ENCODE results near the gene TRAPPC4.
"Not testable (repeated sequence)": the region's sequence is repeated elsewhere in the genome, so short reads cannot be mapped to it uniquely, and the experiment has no call there.

The TRAPPC4 gene

DNA sequence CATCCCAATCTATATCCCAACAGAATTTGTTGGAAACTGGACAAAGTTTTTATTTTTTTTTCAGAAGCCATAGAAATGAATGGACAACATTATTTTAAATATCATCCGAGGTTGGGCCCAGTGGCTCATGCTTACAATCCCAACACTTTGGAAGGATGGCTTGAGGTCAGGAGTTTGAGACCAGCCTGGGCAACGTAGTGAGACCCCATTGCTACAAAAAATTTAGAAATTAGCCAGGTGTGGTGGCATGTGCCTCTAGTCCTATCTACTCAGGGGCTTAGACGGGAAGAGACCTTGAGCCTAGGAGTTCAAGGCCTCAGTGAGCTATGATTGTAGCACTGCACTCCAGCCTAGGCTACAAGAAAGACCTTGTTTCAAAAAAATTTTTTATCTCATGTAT lies 16.2 kb downstream of the TRAPPC4 start:
- no peak for DNase-seq (ENCODE audit: low spot score)

DNA sequence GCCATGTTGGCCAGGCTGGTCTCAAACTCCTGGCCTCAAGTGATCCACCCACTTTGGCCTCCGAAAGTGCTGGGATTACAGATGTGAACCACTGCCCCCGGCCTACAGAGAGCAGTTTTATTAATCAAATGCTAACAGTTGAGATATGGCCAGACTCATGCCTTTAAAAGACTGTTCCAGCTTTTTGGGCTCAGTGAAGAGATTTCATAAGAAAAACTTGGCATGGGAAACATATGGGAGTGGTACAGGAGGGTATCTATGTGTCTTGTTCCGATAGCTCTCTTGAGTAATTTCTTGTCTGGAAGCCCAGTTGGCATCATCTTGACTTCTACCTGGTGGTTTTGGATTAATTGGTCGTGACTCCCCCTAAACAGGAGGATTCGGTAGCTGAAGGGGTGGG lies 20.3 kb downstream of the TRAPPC4 start:
- DNase-seq (ENCODE audit: low spot score): no peak

DNA sequence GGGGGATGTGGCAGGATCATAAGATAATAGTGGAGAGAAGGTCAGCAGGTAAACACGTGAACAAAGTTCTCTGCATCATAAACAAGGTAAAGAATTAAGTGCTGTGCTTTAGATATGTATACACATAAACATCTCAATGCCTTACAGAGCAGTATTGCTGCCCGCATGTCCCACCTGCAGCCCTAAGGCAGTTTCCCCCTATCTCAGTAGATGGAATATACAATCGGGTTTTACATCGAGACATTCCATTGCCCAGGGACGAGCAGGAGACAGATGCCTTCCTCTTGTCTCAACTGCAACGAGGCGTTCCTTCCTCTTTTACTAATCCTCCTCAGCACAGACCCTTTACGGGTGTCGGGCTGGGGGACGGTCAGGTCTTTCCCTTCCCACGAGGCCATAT lies 20.9 kb downstream of the TRAPPC4 start:
- DNase-seq (ENCODE audit: low spot score): not testable (repeated sequence)

DNA sequence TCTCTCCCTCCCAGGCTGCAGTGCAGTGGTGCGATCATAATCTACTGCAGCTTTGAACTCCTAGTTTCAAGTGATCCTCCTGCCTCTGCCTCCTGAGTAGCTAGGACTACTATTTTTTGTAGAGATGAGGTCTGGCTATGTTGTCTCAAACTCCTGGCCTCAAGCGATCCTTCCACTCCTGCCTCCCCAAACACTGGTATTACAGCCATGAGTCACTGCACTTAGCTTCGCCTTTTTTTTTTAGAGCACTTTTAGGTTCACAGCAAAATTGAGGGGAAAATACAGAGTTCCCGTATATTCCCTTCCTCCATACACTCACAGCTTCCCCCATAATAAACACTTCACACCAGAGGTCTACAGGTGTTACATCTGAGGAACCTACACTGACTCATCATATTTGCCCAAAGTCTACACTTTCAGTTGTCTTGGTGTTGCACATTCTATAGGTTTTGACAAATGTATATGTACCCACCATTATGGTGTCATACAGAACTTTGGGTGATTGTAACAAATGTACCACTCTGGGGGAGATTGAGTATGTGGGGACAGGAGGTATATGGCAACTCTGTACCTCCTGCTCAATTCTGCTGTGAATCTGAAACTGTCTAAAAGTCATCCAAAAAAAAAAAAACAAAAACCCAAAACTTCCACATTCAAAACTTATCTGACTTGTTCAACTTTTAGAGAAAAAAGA lies 23.4 kb downstream of the TRAPPC4 start:
- no peak for DNase-seq (ENCODE audit: low spot score)

DNA sequence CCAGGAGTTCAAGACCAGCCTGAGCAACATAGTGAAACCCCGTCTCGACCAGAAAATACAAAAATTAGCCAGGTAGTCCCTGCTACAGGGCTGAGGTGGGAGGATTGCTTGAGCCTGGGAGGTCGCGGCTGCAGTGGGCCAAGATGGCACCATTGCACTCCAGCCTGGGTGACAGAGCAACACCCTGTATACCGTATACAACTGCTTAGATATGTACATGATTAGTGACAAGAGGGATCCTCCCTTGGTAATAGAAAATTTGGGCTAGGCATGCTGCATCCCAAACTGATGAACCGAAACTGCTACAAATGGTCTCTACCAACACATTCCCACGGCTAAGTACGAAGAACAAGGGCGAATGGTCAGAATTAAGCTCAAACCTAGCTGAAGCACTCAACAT lies 24.4 kb downstream of the TRAPPC4 start:
- DNase-seq (ENCODE audit: low spot score): no peak

DNA sequence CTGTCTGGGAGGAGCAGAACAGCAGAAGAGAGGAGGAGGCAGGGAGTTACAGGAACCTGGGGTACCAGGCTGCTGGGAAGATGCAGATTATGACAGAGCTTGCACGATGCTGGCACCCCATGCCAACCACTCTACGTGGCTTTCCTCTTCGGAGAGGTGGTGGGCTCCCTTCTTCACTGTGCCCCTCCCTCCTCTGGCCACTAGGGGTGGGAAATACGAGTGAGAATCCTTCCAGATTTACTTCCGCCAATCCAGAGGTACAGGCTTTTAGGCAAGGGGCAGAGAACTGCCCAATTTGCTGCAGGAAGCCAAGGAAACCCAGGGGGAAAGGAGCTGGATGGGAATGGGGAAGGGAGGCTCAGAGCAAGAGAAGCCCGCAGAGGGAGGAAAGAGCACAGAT lies 26.1 kb downstream of the TRAPPC4 start:
- DNase-seq (ENCODE audit: low spot score): no peak

DNA sequence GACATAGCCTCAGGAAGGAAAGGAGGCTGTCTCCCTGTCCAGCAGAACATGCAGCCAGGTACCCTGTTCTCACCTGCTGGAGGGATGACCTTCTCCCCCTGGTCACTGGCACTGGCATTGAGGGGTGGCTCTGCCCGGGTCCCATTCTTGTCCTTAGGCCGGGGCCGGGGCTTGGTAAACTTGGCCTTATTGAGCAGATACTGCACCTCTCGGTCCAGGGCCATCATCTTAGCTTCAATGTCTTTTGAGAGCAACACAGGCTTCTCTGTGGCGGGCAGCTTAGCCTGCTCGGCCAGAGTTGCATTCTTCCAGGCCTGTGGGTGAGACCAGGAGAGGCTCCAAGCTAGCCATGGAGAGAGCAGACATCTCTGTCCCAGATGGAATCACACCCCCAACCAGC lies 27.9 kb downstream of the TRAPPC4 start:
- no peak for DNase-seq (ENCODE audit: low spot score)

DNA sequence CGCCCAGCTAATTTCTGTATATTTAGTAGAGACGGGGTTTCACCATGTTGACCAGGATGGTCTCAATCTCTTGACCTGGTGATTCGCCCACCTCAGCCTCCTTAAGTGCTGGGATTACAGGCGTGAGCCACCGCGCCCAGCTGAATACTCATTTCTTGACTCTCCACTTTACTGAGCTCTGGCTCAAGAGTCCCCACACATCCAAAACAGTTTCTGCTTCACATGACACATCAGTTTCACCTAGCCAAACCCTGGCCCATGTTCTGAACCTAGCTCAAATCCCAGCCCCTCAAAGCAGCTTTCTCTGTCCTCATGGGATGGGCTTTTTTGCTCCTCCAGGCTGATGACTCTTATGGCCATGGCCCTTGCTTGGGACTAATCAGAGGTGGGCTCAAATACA lies 28.6 kb downstream of the TRAPPC4 start:
- no peak for DNase-seq (ENCODE audit: low spot score)

DNA sequence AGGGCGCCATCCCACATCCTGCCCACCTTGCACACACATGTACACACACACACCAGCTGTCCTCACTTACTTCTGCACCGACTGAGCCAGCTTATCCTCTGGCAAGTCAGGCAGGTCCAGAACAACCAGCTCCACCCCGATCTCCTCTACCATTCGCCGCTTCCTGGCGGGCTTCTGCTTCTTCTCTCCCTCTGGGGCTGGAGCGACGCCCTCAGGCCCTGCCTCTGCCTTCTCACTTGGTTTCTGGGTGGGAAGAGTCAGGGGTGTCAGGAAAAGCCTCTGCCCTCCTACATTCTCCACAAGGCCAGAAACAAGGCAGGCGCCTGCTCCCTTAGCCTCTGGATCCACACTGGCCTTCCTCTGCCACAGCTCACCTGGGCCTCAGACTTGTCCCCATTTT lies 30.1 kb downstream of the TRAPPC4 start:
- DNase-seq (ENCODE audit: low spot score): no peak

DNA sequence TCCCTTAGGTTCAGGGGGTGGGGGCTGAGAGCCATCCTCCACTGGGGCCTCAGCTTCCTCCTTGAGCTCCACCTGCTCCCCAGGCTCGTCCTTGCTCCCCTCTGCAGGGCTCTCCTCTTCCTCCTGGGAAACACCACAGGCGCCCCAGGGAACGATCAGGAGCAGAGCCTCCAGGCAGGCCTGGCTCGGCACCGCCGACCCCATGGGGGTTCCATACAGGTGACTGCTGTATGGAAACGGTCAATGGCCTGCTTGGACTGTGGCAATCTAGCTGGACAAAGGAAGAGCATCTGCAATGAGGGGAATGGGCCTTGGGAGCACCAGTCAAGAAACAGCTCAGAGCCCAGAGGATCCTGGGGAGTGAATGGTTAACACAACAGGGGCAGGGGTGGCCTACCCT lies 30.5 kb downstream of the TRAPPC4 start:
- DNase-seq (ENCODE audit: low spot score): no peak

DNA sequence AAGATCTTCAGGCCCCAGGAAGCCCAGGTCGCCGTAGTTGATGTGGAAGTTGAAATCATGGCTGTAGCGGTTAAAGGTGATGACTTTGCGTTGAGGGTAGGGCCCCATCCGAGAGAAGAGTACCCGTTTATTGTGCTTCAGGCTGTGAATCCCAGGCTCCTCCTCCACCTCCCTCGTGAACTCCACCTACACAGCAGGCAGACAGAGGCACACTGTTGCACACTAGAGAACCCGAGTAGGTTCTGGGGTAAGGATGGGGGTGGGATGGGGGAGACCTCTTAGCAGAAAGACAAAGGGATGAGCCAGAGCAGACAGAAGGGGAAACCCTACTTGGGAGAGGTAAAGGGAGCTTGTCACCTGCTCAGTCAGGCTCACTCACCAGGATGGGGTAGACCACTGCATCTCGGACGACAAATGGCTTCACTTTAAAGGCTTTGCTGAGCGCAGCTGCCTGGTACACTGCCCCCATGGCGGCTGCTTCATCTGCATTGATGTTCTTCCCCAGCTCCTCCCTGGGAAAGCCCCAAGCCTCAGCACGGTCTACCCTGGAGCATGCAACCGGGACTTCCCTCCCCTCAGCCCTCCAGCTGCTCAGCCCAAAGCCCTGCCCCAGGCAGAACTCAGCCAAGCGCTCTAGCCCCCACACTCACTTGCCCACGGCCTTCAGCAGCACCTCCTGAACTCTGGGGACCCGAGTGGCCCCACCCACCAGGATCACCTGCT lies 33.0 kb downstream of the TRAPPC4 start:
- no peak for DNase-seq (ENCODE audit: low spot score)

DNA sequence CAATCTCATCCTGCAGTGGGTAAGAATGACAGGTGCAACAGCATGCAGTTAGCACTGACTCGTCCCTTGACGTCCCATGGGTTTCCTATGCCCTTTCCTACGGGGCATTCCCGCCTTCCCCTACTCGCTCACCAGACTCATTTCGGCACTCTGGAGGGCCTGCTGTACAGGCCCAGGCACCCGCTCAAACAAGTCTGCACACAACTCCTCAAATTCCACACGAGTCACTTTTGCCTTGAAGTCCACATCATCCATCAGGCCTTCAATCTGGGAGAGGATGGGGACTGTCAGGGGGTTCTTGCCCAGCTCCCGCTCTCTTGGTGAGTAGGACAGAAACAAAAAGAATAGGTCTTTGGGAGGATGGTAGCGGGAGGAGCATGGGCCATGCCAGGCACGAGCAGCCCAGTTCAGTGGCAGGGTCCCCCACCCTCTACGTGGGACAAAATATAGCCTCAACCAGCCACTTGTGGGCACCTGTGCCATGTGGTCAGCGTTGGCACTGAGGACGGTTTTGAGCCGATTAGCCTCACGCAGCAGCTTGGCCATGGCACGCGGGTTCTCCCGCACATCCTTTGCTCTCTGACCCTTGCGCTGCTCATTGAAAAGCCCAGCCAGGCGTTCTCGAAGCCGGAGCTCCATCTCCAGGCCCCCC lies 33.7 kb downstream of the TRAPPC4 start:
- no peak for DNase-seq (ENCODE audit: low spot score)

DNA sequence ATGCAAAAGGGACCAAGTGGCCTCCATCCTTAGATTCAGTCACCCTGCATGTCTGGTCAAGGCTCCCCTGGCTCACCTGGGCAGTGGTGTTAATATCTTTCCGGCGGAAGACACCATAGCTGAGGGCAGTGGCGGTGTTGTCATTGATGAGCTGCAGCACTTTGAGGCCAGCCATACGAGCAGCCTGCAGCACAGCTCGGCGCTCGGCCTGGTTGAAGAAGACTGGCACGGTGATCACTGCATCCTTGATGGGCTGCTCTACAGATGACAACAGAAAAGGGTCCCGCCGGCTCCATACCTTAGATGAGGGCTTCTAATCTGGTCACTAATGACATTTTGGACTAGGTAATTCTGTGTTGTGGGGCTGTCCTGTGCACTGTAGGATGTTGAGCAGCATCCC lies 35.9 kb downstream of the TRAPPC4 start:
- no peak for DNase-seq (ENCODE audit: low spot score)

DNA sequence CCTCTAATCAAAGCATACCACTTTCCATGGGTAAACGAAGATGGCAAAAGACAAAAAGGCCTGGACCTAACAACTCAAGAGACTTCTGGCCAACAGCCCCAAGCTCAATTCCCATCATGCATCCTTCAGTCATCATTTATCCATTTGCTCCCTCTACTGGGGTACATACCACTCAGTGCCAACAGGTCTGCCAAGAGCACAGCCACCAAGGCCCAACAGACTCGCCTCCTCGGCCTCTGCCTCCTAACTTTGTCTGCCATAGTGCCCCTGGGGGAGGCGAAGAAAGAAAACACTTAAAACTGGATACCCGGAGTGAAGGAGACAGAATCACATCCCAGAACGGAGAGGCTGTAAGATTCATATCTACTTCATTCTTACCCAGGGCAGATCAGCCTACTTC lies 37.3 kb downstream of the TRAPPC4 start:
- no peak for DNase-seq (ENCODE audit: low spot score)

DNA sequence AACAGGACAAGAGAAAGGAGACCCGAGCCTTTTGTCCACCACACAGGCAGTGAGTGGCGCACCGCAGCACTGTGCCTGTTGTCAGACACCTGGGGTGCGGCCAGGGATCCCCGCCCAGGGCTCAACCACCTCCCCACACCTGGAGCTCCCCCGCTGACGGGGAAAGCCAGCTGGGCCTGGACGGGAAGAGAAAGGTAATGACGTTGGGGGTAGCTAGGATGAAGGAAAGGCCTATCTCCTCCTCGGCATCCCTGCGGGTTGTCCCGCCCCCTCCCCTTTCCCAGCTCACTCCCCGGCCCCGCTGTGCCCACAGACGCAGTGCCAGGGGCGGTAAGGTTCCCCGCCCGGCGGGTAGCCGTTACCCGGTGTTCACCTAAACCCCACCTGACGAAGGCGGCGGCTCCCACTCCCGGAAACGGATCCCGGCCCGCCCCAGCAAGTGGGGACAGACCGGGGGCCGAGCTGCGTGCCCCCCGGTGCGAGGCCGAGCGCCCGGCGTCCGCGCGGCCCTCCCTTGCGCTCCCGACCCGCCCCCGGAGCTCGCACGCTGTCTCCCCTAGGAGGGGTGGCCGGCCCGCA lies 37.9 kb downstream of the TRAPPC4 start:
- DNase-seq (ENCODE audit: low spot score): no peak

DNA sequence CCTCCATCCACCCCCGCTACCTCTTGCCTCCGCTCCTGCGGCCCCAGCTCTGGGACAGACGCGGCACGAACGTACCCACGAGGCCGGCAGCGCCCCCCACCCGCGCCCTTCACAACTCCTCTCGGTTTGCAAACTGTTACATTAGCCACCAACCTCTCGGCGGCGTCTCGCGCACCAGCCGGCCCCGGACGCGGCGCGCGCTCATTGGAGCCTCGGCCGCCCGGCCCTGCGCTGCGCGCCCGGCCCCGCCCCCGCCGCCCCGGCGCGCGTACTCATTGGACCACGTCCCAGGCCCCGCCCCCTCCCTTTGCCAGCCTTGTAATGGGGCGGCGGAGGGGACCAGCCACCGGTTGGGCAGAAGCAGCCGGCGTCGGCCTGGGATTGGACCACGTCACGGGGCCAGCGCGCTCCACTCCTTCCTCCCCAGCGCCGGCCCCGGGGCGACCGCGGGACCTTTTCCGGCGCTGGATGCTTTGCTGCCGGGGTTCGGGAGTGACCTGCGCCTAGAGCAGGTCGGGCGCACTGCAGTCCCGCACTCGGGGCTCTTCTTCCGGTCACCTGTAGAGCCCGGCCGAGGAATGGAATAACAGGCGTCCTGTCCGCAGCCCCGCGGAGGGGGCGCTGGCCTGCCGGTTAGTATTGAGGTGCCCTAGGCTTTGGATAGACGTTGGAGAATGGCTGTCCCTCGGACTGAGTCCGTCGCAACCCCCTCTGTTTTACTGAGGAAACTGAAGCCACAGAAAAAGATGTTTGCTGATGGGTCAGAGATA lies 38.6 kb downstream of the TRAPPC4 start, which contains the start of gene HYOU1:
Gene HYOU1 (minus strand): TSS at position 206 of the 770 bp plus-strand sequence. CDS start 1,045 bp downstream, outside the sequence.
- peak; percentile 99 for DNase-seq (ENCODE audit: low spot score)

DNA sequence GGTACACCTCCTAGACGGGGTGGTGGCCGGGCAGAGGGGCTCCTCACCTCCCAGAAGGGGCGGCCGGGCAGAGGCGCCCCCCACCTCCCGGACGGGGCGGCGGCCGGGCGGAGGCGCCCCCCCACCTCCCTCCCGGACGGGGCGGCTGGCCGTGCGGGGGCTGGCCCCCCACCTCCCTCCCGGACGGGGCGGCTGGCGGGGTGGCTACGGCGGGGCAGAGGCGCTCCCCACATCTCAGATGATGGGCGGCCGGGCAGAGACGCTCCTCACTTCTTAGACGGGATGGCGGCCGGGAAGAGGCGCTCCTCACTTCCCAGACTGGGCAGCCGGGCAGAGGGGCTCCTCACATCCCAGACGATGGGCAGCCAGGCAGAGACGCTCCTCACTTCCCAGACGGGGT lies 40.6 kb downstream of the TRAPPC4 start:
- not testable (repeated sequence) for DNase-seq (ENCODE audit: low spot score)

DNA sequence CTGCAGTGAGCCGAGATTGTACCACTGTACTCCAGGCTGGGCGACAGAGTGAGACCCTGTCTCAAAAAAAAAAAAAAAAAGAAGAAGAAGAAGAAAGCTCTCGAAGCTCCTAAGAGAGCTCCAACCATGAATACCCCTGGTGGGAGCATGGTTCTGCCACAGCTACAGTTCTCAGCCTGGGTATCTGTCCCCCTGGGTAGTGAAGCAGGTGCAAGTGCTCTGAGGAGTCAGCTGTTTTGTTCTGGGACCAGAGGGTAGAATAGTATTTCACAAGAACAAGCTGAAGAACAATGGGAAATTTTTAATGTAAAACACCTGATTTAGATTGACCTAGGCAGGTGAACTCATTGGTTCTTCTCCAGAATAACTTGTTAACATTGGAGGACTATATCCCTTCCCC lies 42.7 kb downstream of the TRAPPC4 start:
- DNase-seq (ENCODE audit: low spot score): no peak

DNA sequence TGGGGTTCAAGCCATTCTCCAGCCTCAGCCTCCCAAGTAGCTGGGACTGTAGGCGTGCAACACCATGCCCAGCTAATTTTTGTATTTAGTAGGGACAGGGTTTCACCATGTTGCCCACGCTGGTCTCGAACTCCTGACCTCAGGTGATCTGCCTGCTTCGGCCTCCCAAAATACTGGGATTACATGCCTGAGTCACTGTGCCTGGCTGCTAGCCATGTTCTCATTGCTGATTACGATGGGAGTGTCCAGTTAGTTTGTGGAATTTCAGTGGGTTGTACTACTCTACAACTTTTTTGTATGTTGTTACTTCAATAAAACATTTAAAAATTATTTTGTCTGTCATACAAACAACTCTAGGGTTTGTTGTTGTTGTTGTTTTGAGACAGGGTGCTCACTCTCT lies 44.2 kb downstream of the TRAPPC4 start:
- no peak for DNase-seq (ENCODE audit: low spot score)

DNA sequence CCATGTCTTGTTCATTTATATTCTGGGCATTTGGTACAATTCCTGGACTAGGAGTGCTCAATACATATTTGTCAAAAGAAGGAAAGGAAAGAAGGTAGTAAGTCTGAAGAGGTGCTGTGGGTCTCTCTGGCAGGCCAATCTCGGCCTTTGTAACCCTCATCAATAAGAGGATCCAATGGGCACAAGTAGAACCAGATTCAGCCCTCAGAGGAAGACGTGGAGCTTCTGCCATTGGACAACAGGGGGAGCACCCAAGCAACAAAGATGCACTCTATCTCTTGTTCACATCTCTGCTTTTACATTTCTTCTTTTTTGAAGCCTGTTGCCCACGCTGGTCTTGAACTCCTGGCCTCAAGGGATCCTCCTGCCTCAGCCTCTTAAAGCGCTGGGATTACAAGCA lies 46.8 kb downstream of the TRAPPC4 start:
- DNase-seq (ENCODE audit: low spot score): no peak

DNA sequence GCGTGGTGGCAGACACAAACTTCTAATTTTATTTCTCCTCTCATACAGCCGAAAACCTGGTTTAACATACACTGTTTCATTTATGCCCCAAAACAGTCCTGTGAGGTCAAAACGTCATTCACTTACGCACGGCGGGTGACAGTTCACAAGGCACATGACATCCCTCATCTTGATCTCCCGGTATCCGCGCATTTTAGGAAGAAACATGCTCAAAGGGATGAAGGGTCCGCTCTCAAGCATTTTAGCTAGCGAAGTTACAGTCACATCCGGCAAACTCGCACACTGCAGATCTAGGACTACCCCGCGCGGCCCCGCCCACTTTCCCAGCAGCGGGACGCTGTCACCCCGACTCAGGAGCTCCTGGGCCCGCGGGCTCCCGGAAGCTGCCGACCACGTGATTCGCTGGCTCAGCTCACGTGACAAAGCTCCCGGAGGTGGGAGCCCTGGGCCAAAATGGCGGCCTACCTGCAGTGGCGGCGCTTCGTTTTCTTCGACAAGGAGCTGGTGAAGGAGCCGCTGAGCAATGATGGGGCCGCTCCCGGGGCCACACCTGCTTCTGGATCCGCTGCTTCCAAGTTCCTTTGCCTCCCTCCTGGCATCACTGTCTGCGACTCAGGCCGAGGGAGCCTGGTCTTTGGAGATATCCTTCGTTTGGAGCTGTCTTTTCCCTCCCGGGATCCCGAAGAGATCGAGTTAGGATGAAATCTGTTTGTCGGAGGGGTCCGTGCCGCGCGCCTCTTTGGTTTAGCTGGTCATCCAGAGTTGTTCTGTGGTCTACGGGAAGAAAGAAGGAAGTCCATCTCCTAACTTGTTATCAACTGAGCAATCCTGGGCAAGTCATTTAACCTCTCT lies 49.0 kb downstream of the TRAPPC4 start, which contains the start of gene VPS11:
Gene VPS11 (plus strand): TSS at position 448 of the 852 bp plus-strand sequence. CDS start 6 bp downstream, at position 454.
- peak; percentile 98 for DNase-seq (ENCODE audit: low spot score)

All from ecto neural progenitor cell (in vitro differentiated cells).